ENCODE measurements around the gene MTARC2. TPM values are rescaled to one million over a fixed set of nuclear protein-coding genes. Genes with fewer than 3 reads are reported as not detected.

MTARC2 gene
- total RNA-seq, 1 donor = 2.0 TPM

- no peak overlapping the region for H3K4me3 ChIP-seq (ENCODE audit: low read depth, low read length)
- DNase-seq (ENCODE audit: low read depth) = no peak
- no peak for TF ChIP-seq CTCF (IDR thresholded peaks at IDR 0.05; ENCODE audit: insufficient read depth, low read length)
Observed at GRCh38 chr1:220827445-220828178, 79.5 kb downstream of the MTARC2 start.

DNA sequence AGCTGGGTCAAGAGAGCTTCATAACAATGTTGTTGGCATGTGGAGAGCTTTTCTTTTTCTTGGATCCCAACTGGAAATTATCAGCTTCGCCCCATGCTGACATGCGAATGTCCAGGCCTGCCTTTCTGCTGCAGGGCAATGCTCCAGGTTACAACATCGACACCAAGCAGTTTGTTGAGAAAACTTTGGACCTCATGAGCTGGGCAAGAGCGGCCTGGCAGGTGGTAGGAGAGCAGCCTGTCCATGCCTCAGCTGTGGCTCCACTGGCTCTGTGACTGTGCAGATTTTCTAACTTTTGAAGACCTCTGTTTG lies 80.0 kb downstream of the MTARC2 start:
- peak; percentile 50 for DNase-seq (ENCODE audit: low read depth)
- no peak overlapping the region for H3K4me3 ChIP-seq (ENCODE audit: low read depth, low read length)
- TF ChIP-seq CTCF (IDR thresholded peaks at IDR 0.05; ENCODE audit: insufficient read depth, low read length) = no peak

GRCh38 chr1:220828950-220829586 lies 80.9 kb downstream of the MTARC2 start:
- DNase-seq (ENCODE audit: low read depth) = no peak
- TF ChIP-seq CTCF (IDR thresholded peaks at IDR 0.05; ENCODE audit: insufficient read depth, low read length) = no peak
- H3K4me3 ChIP-seq (ENCODE audit: low read depth, low read length) = no peak overlapping the region

DNA sequence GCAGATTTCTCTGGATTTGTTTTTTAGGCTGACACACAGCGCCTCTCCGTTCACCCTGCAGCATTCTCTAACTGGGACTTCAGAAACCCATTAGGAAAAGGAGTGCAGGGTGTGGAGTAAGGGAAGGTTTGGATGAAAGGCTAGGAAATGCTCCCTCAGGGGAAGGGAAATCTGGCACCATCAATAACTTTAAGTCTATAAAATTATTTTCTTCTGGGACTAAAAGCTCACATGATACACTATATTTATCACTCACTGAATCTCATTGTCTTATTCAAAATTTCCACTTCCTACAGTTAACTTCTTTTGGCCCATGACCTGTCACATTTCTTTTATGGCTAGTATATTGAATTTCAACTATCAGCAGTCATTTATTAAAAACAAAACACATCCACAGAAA lies 85.3 kb downstream of the MTARC2 start:
- TF ChIP-seq CTCF (IDR thresholded peaks at IDR 0.05; ENCODE audit: insufficient read depth, low read length) = no peak
- H3K4me3 ChIP-seq (ENCODE audit: low read depth, low read length) = no peak overlapping the region
- DNase-seq (ENCODE audit: low read depth) = no peak

Other genes starting within 250 kb of the MTARC2 start
- 0.45 and 1.3 TPM in 2 replicates for gene MARK1, start 220.2 kb upstream of the MTARC2 start, total RNA-seq (ENCODE audit: low replicate concordance)
- gene C1orf115, start 58.0 kb upstream of the MTARC2 start, total RNA-seq (ENCODE audit: low replicate concordance) = 0.09 TPM in 1 of 2 replicates, not detected in the other
- 0.72 and 4.3 TPM in 2 replicates for gene MTARC1, start 38.6 kb downstream of the MTARC2 start, total RNA-seq (ENCODE audit: low replicate concordance)
- 4.1 and 25.4 TPM in 2 replicates for gene HLX, start 131.1 kb downstream of the MTARC2 start, total RNA-seq (ENCODE audit: low replicate concordance)